ENCODE results near the gene CDCA4.
"Not testable (repeated sequence)": the region's sequence is repeated elsewhere in the genome, so short reads cannot be mapped to it uniquely, and the experiment has no call there.

Gene CDCA4

DNA sequence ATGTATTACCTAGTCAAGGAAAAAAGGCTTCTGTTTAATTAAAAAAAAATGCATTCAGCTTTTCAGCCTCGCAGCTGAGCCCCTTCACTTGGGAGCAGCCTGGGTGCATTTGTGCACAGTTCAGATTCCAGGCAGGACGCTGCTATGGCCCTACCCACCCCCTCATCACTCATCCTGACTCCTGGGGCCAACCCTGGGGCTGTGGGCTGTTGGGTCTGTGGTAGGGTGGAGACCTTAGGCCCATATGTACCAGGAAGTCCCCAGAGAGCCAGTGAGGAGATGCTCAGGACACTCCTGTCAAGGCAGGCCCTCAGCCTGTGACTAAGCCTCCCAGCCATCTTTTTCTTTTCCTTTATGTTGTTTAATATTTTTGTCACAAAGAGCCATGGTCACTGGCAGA, 9.3 kb upstream of the CDCA4 start:
- Histone ChIP-seq H4K20me1 (ENCODE audit: insufficient read depth, low read length) (no peaks in the 10 kb centered on the region), H2AFZ (ENCODE audit: low read depth, low read length) (no peak overlapping the region), H3K27ac (ENCODE audit: low read length) (no peak overlapping the region), H3K36me3 (ENCODE audit: insufficient read depth, low read length) (no peaks in the 10 kb centered on the region), H3K79me2 (ENCODE audit: insufficient read depth, low read length) (no peaks in the 10 kb centered on the region), H3K4me2 (ENCODE audit: insufficient read depth, low read length) (no peak overlapping the region), H3K9me3 (ENCODE audit: insufficient read depth, low read length, severe bottlenecking) (no peaks in the 10 kb centered on the region), H3K4me1 (ENCODE audit: insufficient read depth, low read length) (no peaks in the 10 kb centered on the region), H3K27me3 (ENCODE audit: insufficient read depth, low read length, poor library complexity) (no peaks in the 10 kb centered on the region), H3K4me3 (ENCODE audit: low read depth in 1 of 2, low read length in 2 of 2) (no peak overlapping the region), H3K9ac (ENCODE audit: low read depth, low read length) (no peak overlapping the region)
- ATAC-seq (ENCODE audit: insufficient read depth, low read depth) (no peak), DNase-seq (no peak)
- no peak for TF ChIP-seq EZH2 (IDR thresholded peaks at IDR 0.05; ENCODE audit: borderline replicate concordance, low read depth, low read length, severe bottlenecking)
- TF ChIP-seq, protein P1, sequence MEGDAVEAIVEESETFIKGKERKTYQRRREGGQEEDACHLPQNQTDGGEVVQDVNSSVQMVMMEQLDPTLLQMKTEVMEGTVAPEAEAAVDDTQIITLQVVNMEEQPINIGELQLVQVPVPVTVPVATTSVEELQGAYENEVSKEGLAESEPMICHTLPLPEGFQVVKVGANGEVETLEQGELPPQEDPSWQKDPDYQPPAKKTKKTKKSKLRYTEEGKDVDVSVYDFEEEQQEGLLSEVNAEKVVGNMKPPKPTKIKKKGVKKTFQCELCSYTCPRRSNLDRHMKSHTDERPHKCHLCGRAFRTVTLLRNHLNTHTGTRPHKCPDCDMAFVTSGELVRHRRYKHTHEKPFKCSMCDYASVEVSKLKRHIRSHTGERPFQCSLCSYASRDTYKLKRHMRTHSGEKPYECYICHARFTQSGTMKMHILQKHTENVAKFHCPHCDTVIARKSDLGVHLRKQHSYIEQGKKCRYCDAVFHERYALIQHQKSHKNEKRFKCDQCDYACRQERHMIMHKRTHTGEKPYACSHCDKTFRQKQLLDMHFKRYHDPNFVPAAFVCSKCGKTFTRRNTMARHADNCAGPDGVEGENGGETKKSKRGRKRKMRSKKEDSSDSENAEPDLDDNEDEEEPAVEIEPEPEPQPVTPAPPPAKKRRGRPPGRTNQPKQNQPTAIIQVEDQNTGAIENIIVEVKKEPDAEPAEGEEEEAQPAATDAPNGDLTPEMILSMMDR (IDR thresholded peaks at IDR 0.05; ENCODE audit: borderline replicate concordance, extremely low read depth, low read length, poor library complexity, severe bottlenecking) = no peak

DNA sequence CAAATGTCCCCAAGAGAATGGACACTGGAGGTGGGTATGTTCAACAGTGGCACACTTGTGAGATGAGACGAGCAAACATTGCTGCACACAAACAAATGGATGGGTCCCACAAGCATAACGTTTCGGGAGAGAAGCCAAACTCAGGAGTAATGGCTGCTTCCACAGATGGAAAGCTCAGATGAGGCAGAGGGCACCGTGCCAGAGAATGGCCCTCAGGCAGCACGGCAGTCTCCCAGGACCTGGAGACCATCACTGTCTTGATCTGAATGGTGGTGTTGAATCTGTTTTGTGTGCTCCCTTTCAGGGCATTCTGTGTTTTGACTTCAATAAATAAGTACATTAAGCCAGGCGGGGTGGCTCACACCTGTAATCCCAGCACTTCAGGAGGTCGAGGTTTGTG, 8.5 kb upstream of the CDCA4 start:
- no peak overlapping the region for H3K9ac ChIP-seq (ENCODE audit: low read depth, low read length)
- H2AFZ ChIP-seq (ENCODE audit: low read depth, low read length) = no peak overlapping the region
- no peaks in the 10 kb centered on the region for H3K27me3 ChIP-seq (ENCODE audit: insufficient read depth, low read length, poor library complexity)
- no peak overlapping the region for H3K4me2 ChIP-seq (ENCODE audit: insufficient read depth, low read length)
- TF ChIP-seq, protein P1 (IDR thresholded peaks at IDR 0.05; ENCODE audit: borderline replicate concordance, extremely low read depth, low read length, poor library complexity, severe bottlenecking) = no peak
- TF ChIP-seq EZH2 (IDR thresholded peaks at IDR 0.05; ENCODE audit: borderline replicate concordance, low read depth, low read length, severe bottlenecking) = no peak
- no peaks in the 10 kb centered on the region for H4K20me1 ChIP-seq (ENCODE audit: insufficient read depth, low read length)
- no peaks in the 10 kb centered on the region for H3K4me1 ChIP-seq (ENCODE audit: insufficient read depth, low read length)
- DNase-seq (no peak), ATAC-seq (ENCODE audit: insufficient read depth, low read depth) (no peak)
- H3K79me2 ChIP-seq (ENCODE audit: insufficient read depth, low read length) = no peaks in the 10 kb centered on the region
- H3K4me3 ChIP-seq (ENCODE audit: low read depth in 1 of 2, low read length in 2 of 2) = no peak overlapping the region
- no peaks in the 10 kb centered on the region for H3K36me3 ChIP-seq (ENCODE audit: insufficient read depth, low read length)
- H3K27ac ChIP-seq (ENCODE audit: low read length) = no peak overlapping the region
- H3K9me3 ChIP-seq (ENCODE audit: insufficient read depth, low read length, severe bottlenecking) = no peaks in the 10 kb centered on the region

DNA sequence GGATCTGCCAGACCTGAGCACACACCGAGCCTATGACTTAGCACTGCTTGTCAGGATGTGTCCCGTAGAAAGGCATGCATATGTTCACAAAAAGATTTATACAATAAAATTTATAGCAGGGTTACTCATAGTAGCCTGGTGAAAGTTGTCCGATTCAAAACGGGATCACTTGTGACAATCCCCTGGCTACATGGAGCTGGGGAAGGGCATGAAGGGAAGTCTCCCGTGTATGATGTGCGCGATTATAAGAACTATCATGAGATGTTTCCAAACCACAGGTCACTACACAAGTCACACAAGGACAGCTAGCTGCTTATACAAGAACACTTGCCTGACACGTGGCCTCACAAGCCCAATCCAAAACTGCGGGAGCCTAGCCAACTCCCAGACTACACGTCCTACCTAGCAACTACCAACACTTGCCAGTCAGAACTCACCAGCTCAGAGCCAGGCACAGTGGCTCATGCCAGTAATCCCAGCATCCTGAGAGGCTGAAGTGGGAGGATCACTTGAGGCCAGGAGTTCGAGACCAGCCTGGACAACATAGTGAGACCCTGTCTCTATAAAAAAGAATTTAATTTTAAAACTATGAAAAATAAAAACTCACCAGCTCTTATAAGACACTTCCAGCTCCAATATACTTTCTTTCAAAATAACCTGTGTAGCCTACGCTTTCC, 7.5 kb upstream of the CDCA4 start:
- Histone ChIP-seq H4K20me1 (ENCODE audit: insufficient read depth, low read length) (no peaks in the 10 kb centered on the region), H3K27me3 (ENCODE audit: insufficient read depth, low read length, poor library complexity) (no peaks in the 10 kb centered on the region), H3K36me3 (ENCODE audit: insufficient read depth, low read length) (no peaks in the 10 kb centered on the region), H3K4me2 (ENCODE audit: insufficient read depth, low read length) (no peak overlapping the region), H3K27ac (ENCODE audit: low read length) (no peak overlapping the region), H3K4me1 (ENCODE audit: insufficient read depth, low read length) (no peaks in the 10 kb centered on the region), H3K9me3 (ENCODE audit: insufficient read depth, low read length, severe bottlenecking) (no peaks in the 10 kb centered on the region), H2AFZ (ENCODE audit: low read depth, low read length) (no peak overlapping the region), H3K9ac (ENCODE audit: low read depth, low read length) (no peak overlapping the region), H3K4me3 (ENCODE audit: low read depth in 1 of 2, low read length in 2 of 2) (no peak overlapping the region), H3K79me2 (ENCODE audit: insufficient read depth, low read length) (no peaks in the 10 kb centered on the region)
- TF ChIP-seq, protein P1 (IDR thresholded peaks at IDR 0.05; ENCODE audit: borderline replicate concordance, extremely low read depth, low read length, poor library complexity, severe bottlenecking) = no peak
- TF ChIP-seq EZH2 (IDR thresholded peaks at IDR 0.05; ENCODE audit: borderline replicate concordance, low read depth, low read length, severe bottlenecking) = no peak
- ATAC-seq (ENCODE audit: insufficient read depth, low read depth) = no peak
- DNase-seq = no peak

DNA sequence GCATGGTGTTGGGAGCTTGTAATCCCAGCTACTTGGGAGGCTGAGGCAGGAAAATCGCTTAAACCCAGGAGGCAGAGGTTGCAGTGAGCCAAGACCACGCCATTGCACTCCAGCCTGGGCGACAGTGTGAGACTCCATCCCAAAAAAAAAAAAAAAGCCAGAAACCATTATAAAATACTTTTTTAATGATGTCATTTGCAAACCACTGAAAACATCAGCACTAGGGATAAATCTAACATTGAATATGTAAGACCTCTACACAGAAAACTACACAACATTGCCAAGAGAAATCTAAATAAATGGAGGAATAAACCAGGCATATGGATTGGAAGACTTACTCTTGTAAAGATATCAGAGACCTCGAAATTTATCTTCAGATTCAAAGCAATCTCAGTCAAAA, 6.8 kb upstream of the CDCA4 start:
- not testable (repeated sequence) for H3K9me3 ChIP-seq (ENCODE audit: insufficient read depth, low read length, severe bottlenecking)

More for the DNA sequence above, 6.8 kb upstream of the CDCA4 start:
- not testable (repeated sequence) for H3K27ac ChIP-seq (ENCODE audit: low read length); H3K4me2 ChIP-seq (ENCODE audit: insufficient read depth, low read length); H3K4me1 ChIP-seq (ENCODE audit: insufficient read depth, low read length); H3K9ac ChIP-seq (ENCODE audit: low read depth, low read length); H4K20me1 ChIP-seq (ENCODE audit: insufficient read depth, low read length); H3K79me2 ChIP-seq (ENCODE audit: insufficient read depth, low read length); H3K27me3 ChIP-seq (ENCODE audit: insufficient read depth, low read length, poor library complexity); DNase-seq; ATAC-seq (ENCODE audit: insufficient read depth, low read depth); H3K4me3 ChIP-seq (ENCODE audit: low read depth in 1 of 2, low read length in 2 of 2); H2AFZ ChIP-seq (ENCODE audit: low read depth, low read length); H3K36me3 ChIP-seq (ENCODE audit: insufficient read depth, low read length)
